ENCODE data around the gene MGAT1. TPM values are rescaled to one million over a fixed set of nuclear protein-coding genes. Genes with fewer than 3 reads are reported as not detected.

MGAT1 gene
- total RNA-seq, 2 donors from 2014 or later = 96.2 to 98.8 TPM

DNA sequence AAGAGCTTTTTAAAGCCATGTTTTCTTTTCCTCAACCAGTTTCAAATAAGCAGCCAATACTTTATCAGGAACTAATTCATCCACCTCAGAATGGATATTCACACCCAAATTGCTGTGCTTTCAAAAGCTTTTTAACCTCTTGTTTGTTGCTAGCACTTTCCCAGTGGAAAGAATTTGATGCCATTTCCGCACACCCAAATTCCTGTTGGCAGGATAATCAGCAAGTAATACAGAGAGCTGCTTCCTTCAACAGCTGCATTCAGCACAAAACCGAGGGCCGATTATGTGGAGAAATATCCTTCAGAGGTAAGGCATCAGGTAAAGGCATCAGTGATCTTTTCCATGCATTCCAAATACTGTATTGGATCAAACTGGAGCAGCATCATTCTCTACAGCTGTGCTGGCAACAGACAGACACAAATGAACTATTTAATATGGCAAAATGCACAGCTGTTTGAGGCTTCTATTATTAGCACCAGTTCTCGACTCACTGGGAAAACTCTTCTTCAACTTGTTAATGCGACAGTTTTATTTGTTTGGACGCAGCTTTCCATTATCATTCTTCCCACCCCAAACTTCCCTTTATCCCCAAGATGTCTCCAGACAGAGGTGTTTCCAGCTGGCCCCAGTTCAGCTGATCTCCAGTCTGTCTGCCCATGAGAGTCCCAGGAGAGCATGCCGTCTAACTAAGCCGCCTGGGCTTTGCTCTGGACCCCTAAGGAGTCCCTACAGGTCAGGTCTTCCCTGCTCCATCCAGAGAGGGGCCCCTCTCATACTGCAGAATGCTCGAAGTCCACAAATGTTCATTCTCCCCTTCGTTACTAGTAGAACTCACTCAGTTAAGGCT is 22.2 kb upstream of the MGAT1 start:
- TF ChIP-seq, protein P1, sequence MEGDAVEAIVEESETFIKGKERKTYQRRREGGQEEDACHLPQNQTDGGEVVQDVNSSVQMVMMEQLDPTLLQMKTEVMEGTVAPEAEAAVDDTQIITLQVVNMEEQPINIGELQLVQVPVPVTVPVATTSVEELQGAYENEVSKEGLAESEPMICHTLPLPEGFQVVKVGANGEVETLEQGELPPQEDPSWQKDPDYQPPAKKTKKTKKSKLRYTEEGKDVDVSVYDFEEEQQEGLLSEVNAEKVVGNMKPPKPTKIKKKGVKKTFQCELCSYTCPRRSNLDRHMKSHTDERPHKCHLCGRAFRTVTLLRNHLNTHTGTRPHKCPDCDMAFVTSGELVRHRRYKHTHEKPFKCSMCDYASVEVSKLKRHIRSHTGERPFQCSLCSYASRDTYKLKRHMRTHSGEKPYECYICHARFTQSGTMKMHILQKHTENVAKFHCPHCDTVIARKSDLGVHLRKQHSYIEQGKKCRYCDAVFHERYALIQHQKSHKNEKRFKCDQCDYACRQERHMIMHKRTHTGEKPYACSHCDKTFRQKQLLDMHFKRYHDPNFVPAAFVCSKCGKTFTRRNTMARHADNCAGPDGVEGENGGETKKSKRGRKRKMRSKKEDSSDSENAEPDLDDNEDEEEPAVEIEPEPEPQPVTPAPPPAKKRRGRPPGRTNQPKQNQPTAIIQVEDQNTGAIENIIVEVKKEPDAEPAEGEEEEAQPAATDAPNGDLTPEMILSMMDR (IDR thresholded peaks at IDR 0.05) = no peak
- TF ChIP-seq POLR2A (IDR thresholded peaks at IDR 0.05) = no peak
- no peak overlapping the region for H3K4me3 ChIP-seq
- no peak for ATAC-seq
- H3K27me3 ChIP-seq = no peaks in the 10 kb centered on the region
- WGBS, 2 donors = 60 to 67% methylated on average over 10 of the region's 10 CpGs
- no peak for DNase-seq
- H3K4me1 ChIP-seq = peaks cover 64% of the 10 kb centered on the region
- peak overlapping the region; percentile 56 to 84 (median 79) for H3K27ac ChIP-seq
- H3K9me3 ChIP-seq = no peaks in the 10 kb centered on the region
- H3K36me3 ChIP-seq (replicated peaks in 1 of 2; ENCODE audit: insufficient read depth in 1 of 2, low read depth in 2 of 2) = no peaks in the 10 kb centered on the region
- intact Hi-C loops (cut with DNase I) = no loop called here

DNA sequence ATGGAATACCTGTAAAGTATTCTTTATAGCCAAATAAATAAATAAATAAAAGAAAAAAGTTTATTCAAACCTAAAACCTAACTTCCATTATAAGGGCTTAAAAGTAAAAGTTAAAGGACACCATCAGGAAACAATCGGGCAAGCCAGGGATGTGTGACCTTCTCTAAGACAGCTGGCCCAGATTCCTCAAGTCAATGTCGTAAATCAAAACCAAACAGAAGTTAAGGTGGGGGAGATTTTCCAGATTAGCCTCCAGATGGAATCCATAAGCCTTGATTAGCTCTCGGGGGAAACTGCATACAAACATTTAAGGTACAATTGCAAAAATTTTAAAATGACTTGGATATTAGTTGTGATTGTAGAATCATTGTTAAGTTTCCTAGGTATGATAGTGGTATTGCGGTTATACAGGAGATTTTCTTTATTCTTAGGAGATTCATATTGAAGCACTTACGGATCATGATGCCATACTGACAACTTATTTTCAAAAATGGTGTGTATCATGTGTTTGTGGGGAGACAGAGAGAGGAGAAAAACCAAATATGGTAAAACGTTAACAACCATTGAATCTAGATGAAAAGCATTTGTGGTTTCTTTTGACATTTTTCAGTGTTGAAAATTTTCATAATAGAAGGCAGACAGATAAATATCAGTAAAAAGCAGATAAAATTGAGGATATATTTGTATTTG is 21.5 kb upstream of the MGAT1 start:
- WGBS, 2 donors = 48 to 49% methylated on average over 6 of the region's 6 CpGs
- Histone ChIP-seq H3K4me1 (peaks cover 56% of the 10 kb centered on the region), H3K9me3 (no peaks in the 10 kb centered on the region), H3K4me3 (no peak overlapping the region), H3K27ac (peak overlapping the region in 2 of 4 donors; percentile 78 to 84), H3K36me3 (replicated peaks in 1 of 2; ENCODE audit: insufficient read depth in 1 of 2, low read depth in 2 of 2) (no peaks in the 10 kb centered on the region), H3K27me3 (no peaks in the 10 kb centered on the region)
- intact Hi-C loops (cut with DNase I) = no loop called here
- no peak for TF ChIP-seq POLR2A (IDR thresholded peaks at IDR 0.05)
- TF ChIP-seq, protein P1 (IDR thresholded peaks at IDR 0.05) = no peak
- ATAC-seq = no peak
- no peak for DNase-seq

DNA sequence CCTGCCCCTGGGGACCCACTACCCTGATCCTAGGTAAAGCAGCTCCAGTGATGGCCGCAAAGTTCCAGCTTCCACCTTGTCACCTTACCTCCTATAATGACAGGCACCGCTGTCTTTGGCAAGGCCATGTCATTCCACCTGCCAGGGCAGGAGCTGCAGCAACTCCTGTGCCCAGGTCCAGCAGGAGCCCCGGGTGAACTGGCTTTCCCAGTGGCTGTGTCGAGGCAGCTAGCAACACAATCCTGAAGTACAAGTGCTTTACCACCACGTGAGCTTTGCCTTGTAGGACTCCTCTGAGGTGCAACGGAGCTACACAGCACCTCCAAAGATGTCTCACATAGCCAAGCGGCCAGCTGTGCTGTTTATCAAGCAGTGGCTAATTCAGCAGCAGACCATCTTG is 20.7 kb upstream of the MGAT1 start:
- ATAC-seq (no peak), DNase-seq (no peak)
- Histone ChIP-seq H3K4me3 (no peak overlapping the region), H3K27ac (no peak overlapping the region), H3K4me1 (peaks cover 63% of the 10 kb centered on the region), H3K27me3 (no peaks in the 10 kb centered on the region), H3K36me3 (replicated peaks in 1 of 2; ENCODE audit: insufficient read depth in 1 of 2, low read depth in 2 of 2) (no peaks in the 10 kb centered on the region), H3K9me3 (no peaks in the 10 kb centered on the region)
- intact Hi-C loops (cut with DNase I) = no loop called here
- WGBS, 2 donors = 37 to 64% methylated on average over 5 to 7 of the region's 7 CpGs
- TF ChIP-seq POLR2A (IDR thresholded peaks at IDR 0.05) = no peak
- TF ChIP-seq, protein P1 (IDR thresholded peaks at IDR 0.05) = no peak

DNA sequence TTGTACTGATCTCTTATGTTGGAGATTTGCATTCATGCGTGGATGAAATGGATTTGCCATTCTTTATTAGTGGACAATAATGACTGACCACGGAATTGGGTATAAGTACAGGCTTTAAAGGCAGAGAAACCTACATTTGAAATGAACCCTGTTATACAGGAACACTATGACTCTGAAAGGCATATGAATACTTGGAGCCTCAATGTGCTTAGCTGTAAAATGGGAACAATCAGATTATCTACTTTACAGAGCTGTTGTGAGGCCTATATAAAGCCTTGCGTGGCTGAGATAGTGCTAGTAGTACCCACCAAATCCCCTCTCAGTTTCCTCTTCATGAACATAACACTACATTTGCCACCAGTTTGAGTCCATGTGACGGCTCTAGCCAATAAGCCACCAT is 18.9 kb upstream of the MGAT1 start:
- DNase-seq = no peak
- WGBS, 2 donors = 77 to 80% methylated on average over 4 of the region's 4 CpGs
- H3K4me1 ChIP-seq = peaks cover 72% of the 10 kb centered on the region
- intact Hi-C loops (cut with DNase I) = no loop called here
- ATAC-seq = no peak
- H3K27ac ChIP-seq = peak overlapping the region; percentile 28 to 85 (median 80)
- no peaks in the 10 kb centered on the region for H3K27me3 ChIP-seq
- no peaks in the 10 kb centered on the region for H3K36me3 ChIP-seq (replicated peaks in 1 of 2; ENCODE audit: insufficient read depth in 1 of 2, low read depth in 2 of 2)
- H3K9me3 ChIP-seq = no peaks in the 10 kb centered on the region
- TF ChIP-seq, protein P1 (IDR thresholded peaks at IDR 0.05) = no peak
- no peak for TF ChIP-seq POLR2A (IDR thresholded peaks at IDR 0.05)
- H3K4me3 ChIP-seq = no peak overlapping the region
